ENCODE results near the gene ZBTB16. TPM values are rescaled to one million over a fixed set of nuclear protein-coding genes. Genes with fewer than 3 reads are reported as not detected.

The ZBTB16 gene
- total RNA-seq: under 0.01 and 0.34 TPM in 2 replicates

DNA sequence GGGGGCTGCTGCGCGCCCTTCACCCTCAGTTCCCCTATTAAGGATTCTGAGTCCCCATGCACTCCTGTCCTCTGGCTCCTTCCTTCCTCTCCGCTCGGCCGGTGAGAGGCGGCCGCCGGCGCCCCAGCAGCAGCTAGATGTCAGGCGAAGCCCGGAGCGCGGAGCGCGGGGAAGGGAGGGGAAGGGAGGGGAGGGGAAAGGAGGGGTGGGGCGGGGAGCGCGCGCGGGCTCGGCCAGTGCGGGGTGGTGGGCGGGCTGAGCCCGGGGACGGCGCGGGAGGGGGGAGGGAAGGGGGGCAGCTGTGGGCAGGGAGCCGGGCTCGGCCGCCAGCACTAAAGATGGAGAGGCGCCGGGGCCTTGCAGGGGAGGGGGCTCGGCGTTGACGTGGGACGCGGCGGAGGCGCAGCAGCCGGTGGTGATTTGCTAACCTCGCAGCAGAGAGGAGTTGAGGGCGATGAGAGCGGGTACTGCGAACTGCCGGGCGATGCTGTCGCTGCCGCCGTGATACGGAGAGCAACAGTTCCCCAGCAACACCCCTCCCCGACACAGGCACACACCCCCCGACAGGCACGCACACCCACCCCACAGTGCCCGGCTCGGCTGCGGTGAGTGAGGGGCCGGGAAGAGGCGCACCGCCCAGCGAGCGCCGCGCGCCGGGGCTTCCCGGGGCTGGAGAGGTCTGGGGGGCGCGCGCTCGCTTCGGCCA, at the start of gene ZBTB16:
TSS of gene ZBTB16 (plus strand) at position 434 of the 706 bp plus-strand sequence. CDS start 3,590 bp downstream, outside the sequence.

DNA sequence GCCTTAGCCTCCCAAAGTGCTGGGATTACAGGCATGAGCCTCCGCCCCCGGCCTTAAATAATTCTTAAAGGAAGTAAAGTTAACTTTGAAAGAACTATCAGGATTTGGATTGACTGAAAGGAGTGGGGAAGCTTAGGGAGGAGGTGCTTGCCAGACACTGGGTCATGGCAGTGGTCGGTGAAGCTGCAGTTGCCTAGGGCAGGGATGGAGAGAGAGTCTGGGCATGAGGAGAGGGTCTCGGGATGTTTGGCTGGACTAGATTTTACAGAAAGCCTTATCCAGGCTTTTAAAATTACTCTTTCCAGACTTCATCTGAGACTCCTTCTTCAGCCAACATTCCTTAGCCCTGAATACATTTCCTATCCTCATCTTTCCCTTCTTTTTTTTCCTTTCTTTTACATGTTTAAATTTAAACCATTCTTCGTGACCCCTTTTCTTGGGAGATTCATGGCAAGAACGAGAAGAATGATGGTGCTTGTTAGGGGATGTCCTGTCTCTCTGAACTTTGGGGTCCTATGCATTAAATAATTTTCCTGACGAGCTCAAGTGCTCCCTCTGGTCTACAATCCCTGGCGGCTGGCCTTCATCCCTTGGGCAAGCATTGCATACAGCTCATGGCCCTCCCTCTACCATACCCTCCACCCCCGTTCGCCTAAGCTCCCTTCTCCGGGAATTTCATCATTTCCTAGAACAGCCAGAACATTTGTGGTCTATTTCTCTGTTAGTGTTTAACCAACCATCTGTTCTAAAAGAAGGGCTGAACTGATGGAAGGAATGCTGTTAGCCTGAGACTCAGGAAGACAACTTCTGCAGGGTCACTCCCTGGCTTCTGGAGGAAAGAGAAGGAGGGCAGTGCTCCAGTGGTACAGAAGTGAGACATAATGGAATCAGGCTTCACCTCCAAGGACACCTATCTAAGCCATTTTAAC, 236.4 kb downstream of the ZBTB16 start, which contains the start of gene NNMT:
TSS of gene NNMT (plus strand) at position 724 of the 929 bp plus-strand sequence. CDS start at position 882, 158 bp downstream.

Other genes starting within 250 kb of the ZBTB16 start
- gene USP28, start 184.1 kb upstream of the ZBTB16 start, total RNA-seq: 19.3 and 19.5 TPM in 2 replicates
- gene HTR3B, start 154.9 kb upstream of the ZBTB16 start, total RNA-seq: not detected in 2 replicates
- not detected in 2 replicates for gene HTR3A, start 84.6 kb upstream of the ZBTB16 start, total RNA-seq
- gene NNMT, start 236.7 kb downstream of the ZBTB16 start, total RNA-seq: 133 and 234 TPM in 2 replicates

Measured in bronchial smooth muscle cell (primary cell).